GM18508 (cell line): ENCODE measurements around the gene PACSIN1.

Experiments used
- ATAC-seq: cut with Tn5 transposase; IDR thresholded peaks from one replicate; pipeline ENCODE4 v1.9.1; 2021; ENCODE audit warnings: moderate number of reproducible peaks; ENCODE audit not compliant: insufficient read depth, unreplicated experiment

Gene PACSIN1

GRCh38 chr6:34525431-34526175 is 59.7 kb downstream of the PACSIN1 start:
- ATAC-seq = no peak

- no peak for ATAC-seq
These were observed 60.5 kb downstream of the PACSIN1 start for GRCh38 chr6:34526241-34526972.

- ATAC-seq = no peak
These were observed 61.3 kb downstream of the PACSIN1 start for GRCh38 chr6:34526992-34527728.

GRCh38 chr6:34527751-34528670 is 62.1 kb downstream of the PACSIN1 start:
- no peak for ATAC-seq

GRCh38 chr6:34528996-34529664 is 63.3 kb downstream of the PACSIN1 start:
- no peak for ATAC-seq

- no peak for ATAC-seq
These were observed 63.9 kb downstream of the PACSIN1 start for GRCh38 chr6:34529665-34530327.

GRCh38 chr6:34530753-34531365 is 65.0 kb downstream of the PACSIN1 start:
- ATAC-seq = no peak

GRCh38 chr6:34531580-34532201 is 65.8 kb downstream of the PACSIN1 start:
- ATAC-seq = no peak

- ATAC-seq = no peak
These were observed 66.4 kb downstream of the PACSIN1 start for GRCh38 chr6:34532230-34532629.

- ATAC-seq = no peak
These were observed 68.3 kb downstream of the PACSIN1 start for GRCh38 chr6:34534146-34534545.

- no peak for ATAC-seq
These were observed 68.8 kb downstream of the PACSIN1 start for GRCh38 chr6:34534656-34535055.

- ATAC-seq = no peak
These were observed 69.3 kb downstream of the PACSIN1 start for GRCh38 chr6:34535199-34535598.

GRCh38 chr6:34535646-34536045 is 69.8 kb downstream of the PACSIN1 start:
- no peak for ATAC-seq

GRCh38 chr6:34536251-34536958 is 70.5 kb downstream of the PACSIN1 start:
- ATAC-seq = no peak

GRCh38 chr6:34536959-34537848 is 71.3 kb downstream of the PACSIN1 start:
- no peak for ATAC-seq

- ATAC-seq = no peak
These were observed 72.2 kb downstream of the PACSIN1 start for GRCh38 chr6:34537922-34538550.
